SJSA1 (cell line): Measurements from ENCODE around the gene BRME1. TPM values are rescaled to one million over a fixed set of nuclear protein-coding genes. Genes with fewer than 3 reads are reported as not detected.
A peak's percentile ranks its signal among the peaks of the same experiment; 100 is the strongest.

Source experiments
- DNase-seq, 2 experiments: peaks; one replicate each; pipeline ENCODE4 v3.0.0-alpha.2; 2015 to 2020; ENCODE audit warnings: low spot score in 2 of 2, low read depth in 1 of 2
- H3K27ac ChIP-seq: fragments of 250-450 bp; sonication (Bioruptor Pico); 2 replicates; pipeline ENCODE4 v1.5.1; 2020; ENCODE audit warnings: mild to moderate bottlenecking, moderate library complexity
- H3K27me3 ChIP-seq: fragments of 250-450 bp; sonication (Bioruptor Pico); replicated peaks from 2 replicates; pipeline ENCODE4 v1.5.1; 2020; ENCODE audit warnings: mild to moderate bottlenecking, moderate library complexity
- H3K36me3 ChIP-seq: fragments of 250-450 bp; sonication (Bioruptor Pico); 2 replicates; pipeline ENCODE4 v1.5.1; 2020; ENCODE audit warnings: mild to moderate bottlenecking
- H3K4me1 ChIP-seq: fragments of 250-450 bp; sonication (Bioruptor Pico); replicated peaks from 2 replicates; pipeline ENCODE4 v1.6.1; 2021; ENCODE audit warnings: mild to moderate bottlenecking
- H3K4me3 ChIP-seq: fragments of 250-450 bp; sonication (Bioruptor Pico); 2 replicates; pipeline ENCODE4 v1.5.1; 2020; ENCODE audit warnings: mild to moderate bottlenecking
- H3K9me3 ChIP-seq: fragments of 250-450 bp; sonication (Bioruptor Pico); replicated peaks from 2 replicates; pipeline ENCODE4 v1.5.1; 2020; ENCODE audit warnings: mild to moderate bottlenecking
- total RNA-seq: library from RNA; depleted of rRNA; stranded (reverse); fragments of >200 nt; shearing (Covaris generic); gene quantifications from 2 replicates; pipeline ENCODE4 v1.2.3, GENCODE V29; 2014

BRME1 gene
- total RNA-seq, 1 experiment from 2014 or later = 0.21 TPM

DNA sequence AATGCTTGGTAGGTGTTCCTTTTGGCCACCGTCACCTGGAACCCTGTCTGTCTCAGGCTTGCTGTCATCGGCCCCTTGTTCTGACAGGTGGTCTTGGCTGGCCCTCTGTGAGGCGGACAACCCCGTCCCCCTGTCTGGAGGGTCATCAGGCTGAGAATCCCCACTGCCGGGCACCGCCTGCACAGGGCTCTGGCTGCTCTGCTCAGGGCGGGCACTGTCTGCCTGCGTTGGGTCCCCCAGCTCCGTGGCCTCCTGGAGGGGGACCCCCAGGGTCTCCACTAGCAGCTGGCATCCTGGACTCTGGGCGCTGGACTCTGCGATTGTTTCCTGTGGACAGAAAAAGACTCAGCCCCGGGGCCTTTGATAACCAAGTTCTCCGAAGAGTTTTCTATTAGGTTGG, 15.8 kb downstream of the BRME1 start:
- DNase-seq = no peak
- Histone ChIP-seq H3K36me3 (no peaks in the 10 kb centered on the region), H3K27me3 (no peaks in the 10 kb centered on the region), H3K4me1 (no peaks in the 10 kb centered on the region), H3K4me3 (no peak overlapping the region), H3K9me3 (no peaks in the 10 kb centered on the region), H3K27ac (no peak overlapping the region)

DNA sequence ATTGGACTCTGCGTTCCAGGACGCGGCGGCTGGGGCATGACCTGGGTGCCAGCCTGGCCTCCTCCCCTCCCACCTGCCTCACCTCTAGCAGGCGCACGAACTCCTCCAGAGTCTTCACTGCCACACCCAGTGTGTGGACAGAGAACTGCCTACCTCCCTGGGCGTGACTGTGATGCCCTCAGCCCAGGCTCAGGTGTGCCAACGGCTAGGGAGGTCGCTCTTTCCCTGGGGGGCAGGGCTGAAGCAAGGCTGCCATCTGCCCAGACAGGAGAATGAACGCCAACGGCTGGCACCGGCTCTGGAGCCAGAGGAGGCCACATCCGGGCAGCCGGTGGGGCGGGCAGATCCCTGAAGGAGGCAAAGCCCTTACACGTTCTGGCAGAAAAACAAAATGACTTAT, 17.6 kb downstream of the BRME1 start:
- no peaks in the 10 kb centered on the region for H3K9me3 ChIP-seq
- no peaks in the 10 kb centered on the region for H3K27me3 ChIP-seq
- no peaks in the 10 kb centered on the region for H3K36me3 ChIP-seq
- no peak for DNase-seq
- no peaks in the 10 kb centered on the region for H3K4me1 ChIP-seq
- H3K27ac ChIP-seq = no peak overlapping the region
- H3K4me3 ChIP-seq = no peak overlapping the region

DNA sequence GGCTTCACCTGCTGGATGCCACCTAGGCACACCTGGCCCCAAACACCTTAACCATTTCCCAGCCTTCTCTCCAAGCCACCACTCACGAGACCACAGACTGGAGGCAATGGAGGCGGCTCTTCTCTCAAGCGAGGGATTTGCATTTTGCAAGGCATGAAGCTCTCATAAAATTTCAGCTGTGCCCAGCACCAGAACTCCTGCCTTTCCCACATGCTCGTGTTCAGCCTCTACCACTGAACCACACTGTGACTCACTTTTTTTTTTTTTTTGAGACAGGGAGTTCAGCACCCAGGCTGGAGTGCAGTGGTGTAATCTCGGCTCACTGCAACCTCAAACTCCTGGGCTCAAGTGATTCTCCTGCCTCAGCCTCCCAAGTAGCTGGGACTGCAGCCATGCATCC, 18.4 kb downstream of the BRME1 start:
- Histone ChIP-seq H3K27ac (no peak overlapping the region), H3K27me3 (no peaks in the 10 kb centered on the region), H3K4me1 (no peaks in the 10 kb centered on the region), H3K9me3 (no peaks in the 10 kb centered on the region), H3K36me3 (no peaks in the 10 kb centered on the region), H3K4me3 (no peak overlapping the region)
- no peak for DNase-seq

DNA sequence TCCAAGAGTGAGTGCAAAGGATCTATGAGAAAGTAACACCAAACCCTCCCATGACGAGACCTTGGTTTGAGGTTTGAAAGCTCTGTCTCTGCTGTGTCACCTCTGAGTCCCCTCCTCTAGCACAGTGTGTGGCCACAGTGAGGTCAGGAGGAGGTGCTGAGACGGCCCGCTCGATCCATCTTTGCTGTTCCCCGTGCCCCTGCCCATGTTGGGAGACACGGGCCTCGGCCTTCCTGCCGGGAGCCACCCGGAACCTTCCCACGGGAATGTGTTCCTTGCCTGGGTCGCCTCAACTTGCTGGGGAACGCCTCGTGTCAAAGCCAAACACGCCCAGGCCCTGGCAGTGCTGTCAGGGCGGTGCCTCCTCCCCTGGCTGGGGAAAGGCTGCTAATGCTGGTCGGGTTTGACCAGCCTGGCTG, 18.9 kb downstream of the BRME1 start:
- Histone ChIP-seq H3K27me3 (no peaks in the 10 kb centered on the region), H3K9me3 (no peaks in the 10 kb centered on the region), H3K4me1 (no peaks in the 10 kb centered on the region), H3K36me3 (no peaks in the 10 kb centered on the region), H3K27ac (no peak overlapping the region), H3K4me3 (no peak overlapping the region)
- no peak for DNase-seq

DNA sequence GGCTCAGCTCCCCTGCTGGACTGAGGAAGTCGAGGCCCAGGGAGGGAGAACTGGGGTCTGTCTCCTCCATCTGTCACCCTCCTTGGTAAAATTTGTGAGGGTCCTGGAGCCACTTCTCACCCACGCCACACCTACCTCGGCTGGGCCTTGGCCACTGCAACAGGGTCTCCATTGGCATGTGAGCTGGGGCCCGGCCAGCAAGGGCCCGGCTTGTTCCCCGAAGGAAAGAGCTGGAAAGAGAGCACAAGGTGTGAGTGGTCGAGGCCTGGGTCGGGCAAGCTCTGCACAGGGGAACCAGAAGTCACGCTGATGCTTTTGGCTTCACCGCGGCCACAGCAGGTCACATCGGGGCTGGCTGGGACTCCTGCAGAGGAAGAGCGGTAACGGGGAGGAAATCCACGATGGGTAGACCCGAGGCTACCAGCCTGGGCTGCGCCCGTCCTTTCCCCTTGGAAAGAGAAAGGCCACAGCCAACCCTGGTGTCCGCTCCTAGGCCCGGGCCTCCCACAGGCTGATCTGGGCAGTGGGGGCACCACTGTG, 20.0 kb downstream of the BRME1 start:
- Histone ChIP-seq H3K4me3 (no peak overlapping the region), H3K36me3 (no peaks in the 10 kb centered on the region), H3K4me1 (peaks cover 3% of the 10 kb centered on the region), H3K9me3 (no peaks in the 10 kb centered on the region), H3K27ac (no peak overlapping the region), H3K27me3 (no peaks in the 10 kb centered on the region)
- no peak for DNase-seq

DNA sequence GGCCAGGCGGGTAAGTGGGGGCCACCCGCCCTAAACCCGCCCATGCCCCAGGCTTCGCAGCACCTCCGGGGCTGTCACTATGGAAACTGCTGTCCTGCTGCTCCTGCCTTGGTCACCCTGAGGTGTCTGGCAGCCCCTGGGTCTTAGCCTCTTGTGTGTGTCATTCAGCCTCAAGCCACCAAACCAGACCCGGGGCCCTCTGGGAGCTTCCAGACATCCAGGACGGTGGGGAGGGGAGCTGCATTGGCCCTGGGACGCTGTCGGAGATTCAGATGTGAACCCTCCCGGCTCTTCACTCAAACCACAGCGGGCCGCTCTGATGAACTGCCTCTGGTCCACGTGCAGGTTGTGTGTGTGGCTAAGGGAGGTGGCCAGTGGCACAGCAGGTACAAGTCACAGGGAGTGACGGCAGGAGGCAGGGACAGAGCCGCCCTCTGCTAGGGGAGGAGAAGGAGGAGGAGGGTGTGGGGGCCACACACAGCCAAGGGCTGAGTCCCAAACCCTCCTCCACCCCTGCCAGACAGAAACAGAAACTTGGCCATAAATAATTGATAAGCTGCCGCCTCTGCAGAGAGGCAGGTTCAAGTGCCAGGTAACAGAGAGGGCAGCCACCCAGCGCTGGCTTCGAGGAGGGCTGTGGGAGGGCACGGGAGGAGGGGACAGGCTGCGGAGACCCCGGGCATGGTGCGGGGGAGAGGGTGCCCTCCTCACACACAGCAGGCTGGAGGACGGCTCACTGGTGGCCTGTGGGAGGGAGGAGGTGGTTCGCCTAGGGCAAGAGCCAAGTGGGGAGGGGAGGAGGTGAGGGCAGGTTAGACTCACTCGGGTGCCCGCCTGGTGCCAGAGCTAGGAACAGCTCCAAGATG, 21.0 kb downstream of the BRME1 start:
- H3K27ac ChIP-seq = no peak overlapping the region
- H3K4me1 ChIP-seq = peaks cover 11% of the 10 kb centered on the region
- no peaks in the 10 kb centered on the region for H3K36me3 ChIP-seq
- H3K9me3 ChIP-seq = no peaks in the 10 kb centered on the region
- DNase-seq = no peak
- no peak overlapping the region for H3K4me3 ChIP-seq
- H3K27me3 ChIP-seq = no peaks in the 10 kb centered on the region

DNA sequence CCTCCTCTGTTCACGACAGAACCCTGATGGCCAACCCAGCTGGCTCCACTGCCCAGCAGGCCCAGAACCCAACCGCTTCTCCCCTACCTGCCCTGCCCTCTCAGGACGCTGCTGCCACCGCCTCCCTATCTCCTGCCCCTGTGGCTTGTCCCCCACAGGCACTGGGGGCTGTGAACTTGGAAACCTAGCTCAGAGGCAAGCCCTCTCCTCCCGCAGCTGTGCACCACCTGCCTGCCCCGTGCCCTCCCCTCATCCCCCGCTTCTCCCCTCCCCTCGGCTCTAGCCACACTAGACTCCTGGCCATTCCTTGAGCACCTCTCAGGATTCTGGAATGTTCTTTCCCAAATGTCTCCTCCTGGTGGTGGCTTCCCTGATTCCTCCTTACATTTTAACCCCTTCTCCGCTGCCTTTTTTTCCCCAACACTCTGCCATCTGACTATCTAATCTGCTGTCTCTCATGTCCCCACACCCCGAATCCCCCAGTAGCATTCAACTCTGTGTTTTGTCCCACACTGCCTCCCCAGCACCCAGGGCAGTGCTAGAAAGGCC, 22.3 kb downstream of the BRME1 start:
- Histone ChIP-seq H3K36me3 (no peaks in the 10 kb centered on the region), H3K27me3 (no peaks in the 10 kb centered on the region), H3K9me3 (no peaks in the 10 kb centered on the region), H3K27ac (no peak overlapping the region), H3K4me3 (no peak overlapping the region), H3K4me1 (peaks cover 14% of the 10 kb centered on the region)
- DNase-seq = no peak

DNA sequence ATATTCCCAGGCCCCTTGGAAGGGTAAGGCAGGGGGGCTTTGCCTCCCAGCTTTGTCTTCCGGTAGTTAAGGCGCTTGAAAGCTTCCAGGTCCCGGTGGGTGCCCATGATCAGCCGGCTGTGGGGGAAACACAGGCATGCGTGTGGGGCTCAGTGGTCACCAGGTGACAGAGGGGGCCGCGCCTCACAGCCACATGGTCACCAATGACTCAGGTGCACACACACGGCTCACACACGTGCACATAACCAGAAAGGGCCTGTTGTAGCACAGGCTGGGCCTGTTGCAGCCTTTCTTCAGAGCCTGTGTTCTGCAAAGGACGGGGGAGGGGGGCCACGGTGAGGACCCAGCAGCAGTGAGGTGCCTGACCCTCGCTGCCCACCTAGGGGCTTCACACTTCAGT, 23.1 kb downstream of the BRME1 start:
- H3K9me3 ChIP-seq = no peaks in the 10 kb centered on the region
- H3K27ac ChIP-seq = no peak overlapping the region
- H3K27me3 ChIP-seq = no peaks in the 10 kb centered on the region
- H3K4me1 ChIP-seq = peaks cover 14% of the 10 kb centered on the region
- no peak for DNase-seq
- H3K4me3 ChIP-seq = no peak overlapping the region
- no peaks in the 10 kb centered on the region for H3K36me3 ChIP-seq

DNA sequence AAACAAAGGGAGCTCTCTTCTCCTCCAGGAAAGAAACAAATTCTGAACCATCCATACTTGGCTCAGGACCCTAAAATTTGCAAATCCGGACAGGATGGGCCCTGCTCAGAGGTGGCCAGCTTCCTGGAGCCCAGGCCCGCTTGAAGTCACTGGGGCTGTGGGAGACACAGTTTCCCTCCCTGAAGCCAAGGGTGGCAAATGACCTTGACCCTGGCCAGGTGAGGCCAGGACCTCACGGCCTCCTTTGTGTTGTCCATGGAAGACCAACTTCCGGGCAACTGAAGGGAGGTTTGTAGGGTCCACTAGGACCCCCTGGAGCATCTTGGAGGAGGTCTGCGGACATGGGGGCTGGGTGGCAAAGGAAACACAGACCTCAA, 23.5 kb downstream of the BRME1 start:
- H3K36me3 ChIP-seq = no peaks in the 10 kb centered on the region
- H3K4me3 ChIP-seq = no peak overlapping the region
- peaks cover 14% of the 10 kb centered on the region for H3K4me1 ChIP-seq
- no peak for DNase-seq
- H3K27ac ChIP-seq = no peak overlapping the region
- H3K9me3 ChIP-seq = no peaks in the 10 kb centered on the region
- H3K27me3 ChIP-seq = no peaks in the 10 kb centered on the region

DNA sequence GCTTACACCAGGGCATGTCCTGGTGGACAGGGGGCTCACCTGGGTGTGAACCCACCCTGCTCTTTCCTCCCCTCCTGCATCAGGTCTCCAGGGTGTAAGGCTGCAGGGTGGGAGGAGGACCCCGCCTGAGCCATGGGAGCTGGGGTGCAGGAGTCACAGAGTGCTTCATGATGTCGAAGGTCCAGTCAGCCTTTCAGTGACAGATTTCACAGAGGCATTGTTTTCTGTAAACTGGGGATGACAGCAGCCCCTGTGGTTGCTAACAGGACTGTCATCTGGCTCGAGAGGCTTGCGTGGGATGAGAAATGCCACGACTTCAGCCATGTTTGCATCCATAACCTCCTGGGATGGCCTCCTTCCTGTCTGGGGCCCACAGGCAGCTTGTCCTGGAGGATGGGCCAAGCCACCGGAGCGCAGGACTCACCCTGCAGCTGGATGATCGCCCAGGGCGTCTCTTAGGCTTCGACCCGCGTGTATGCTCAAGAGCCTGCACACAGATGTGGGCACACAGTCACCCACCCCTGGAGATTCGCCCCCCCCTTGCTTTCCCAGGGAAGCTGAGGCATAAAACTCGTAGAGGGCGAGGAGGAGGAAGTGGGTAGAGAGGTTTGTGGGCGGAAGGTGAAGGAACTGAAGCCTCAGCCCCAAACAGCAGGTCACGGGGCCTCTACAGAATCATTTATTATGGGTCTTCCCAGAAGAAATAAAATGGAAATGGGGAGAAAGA, 24.1 kb downstream of the BRME1 start:
- no peaks in the 10 kb centered on the region for H3K27me3 ChIP-seq
- DNase-seq = no peak
- H3K4me3 ChIP-seq = no peak overlapping the region
- no peak overlapping the region for H3K27ac ChIP-seq
- H3K4me1 ChIP-seq = peaks cover 14% of the 10 kb centered on the region
- no peaks in the 10 kb centered on the region for H3K9me3 ChIP-seq
- no peaks in the 10 kb centered on the region for H3K36me3 ChIP-seq

DNA sequence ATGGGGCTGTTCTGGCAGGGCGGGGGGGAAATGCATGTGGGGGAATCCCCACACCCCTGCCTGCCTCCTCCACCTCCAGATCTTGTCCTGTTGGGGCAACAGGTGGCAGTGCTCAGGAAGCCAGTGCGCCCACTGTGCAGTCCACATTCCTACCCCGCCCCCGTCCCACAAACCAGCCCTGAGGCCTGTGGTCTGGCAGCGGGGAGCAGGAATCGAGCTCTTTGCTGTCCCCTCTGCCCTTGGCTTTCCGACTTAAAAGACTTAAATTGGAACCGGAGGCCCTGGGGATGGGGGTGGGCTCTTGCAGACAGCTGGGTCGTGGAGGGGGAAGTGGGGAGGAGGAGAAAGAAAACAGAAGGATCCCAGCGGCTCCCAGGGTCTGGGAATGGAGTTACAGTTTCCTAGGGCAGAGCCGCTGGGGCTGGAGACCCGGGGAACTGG, 24.6 kb downstream of the BRME1 start:
- H3K36me3 ChIP-seq = no peaks in the 10 kb centered on the region
- H3K9me3 ChIP-seq = no peaks in the 10 kb centered on the region
- no peak for DNase-seq
- peaks cover 14% of the 10 kb centered on the region for H3K4me1 ChIP-seq
- no peak overlapping the region for H3K27ac ChIP-seq
- no peak overlapping the region for H3K4me3 ChIP-seq
- no peaks in the 10 kb centered on the region for H3K27me3 ChIP-seq

DNA sequence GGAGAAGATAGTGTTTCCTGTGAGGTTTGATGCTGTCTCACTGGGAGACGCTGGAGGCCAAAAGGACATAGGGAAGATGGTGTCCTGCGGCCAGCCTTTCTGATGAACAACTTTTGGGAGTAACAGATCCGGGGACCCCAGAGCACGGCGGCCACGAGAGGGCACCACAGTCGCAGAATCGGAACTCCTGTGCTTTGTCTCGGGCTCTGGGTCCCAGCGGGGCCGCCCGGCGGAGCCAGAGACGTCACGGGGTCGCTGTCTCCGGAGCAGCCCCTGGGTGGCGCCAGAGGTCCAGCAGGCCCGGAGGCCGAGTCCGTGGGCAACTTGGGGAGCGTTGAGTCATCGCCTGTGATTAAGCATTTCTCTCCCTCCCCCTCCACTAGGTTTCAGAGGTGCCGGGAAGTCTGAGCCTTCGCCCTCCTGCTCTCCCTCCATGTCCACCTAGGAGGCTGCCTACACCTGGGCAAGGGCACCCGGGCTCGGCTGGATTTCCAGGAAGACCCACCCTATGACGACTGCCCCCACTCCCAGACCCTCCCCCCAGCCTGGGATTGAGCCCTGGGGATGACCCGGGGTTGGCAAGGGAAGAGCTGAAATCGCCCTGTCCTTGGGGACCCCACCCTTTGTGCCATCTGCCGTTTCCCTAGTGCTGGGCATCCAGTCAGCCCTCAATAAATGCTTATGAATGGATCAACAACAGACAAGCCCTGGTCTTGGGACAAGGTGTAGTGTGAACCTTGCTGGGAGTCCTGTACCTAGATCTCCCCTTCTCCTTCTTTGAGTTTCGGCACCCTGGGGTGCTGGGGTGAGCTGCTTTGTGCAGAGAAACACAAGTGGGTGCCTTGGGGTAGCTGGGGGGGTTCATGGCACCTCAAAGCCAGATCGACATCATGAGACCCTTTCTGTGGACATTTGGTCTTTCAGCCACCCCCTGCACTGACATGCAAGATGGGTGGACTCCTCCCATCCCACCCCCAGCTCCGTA, 25.6 kb downstream of the BRME1 start:
- peaks cover 14% of the 10 kb centered on the region for H3K4me1 ChIP-seq
- H3K27ac ChIP-seq = peak overlapping the region; percentile 91
- H3K9me3 ChIP-seq = no peaks in the 10 kb centered on the region
- DNase-seq = peak; percentile 94 to 97
- no peaks in the 10 kb centered on the region for H3K36me3 ChIP-seq
- no peak overlapping the region for H3K4me3 ChIP-seq
- no peaks in the 10 kb centered on the region for H3K27me3 ChIP-seq

DNA sequence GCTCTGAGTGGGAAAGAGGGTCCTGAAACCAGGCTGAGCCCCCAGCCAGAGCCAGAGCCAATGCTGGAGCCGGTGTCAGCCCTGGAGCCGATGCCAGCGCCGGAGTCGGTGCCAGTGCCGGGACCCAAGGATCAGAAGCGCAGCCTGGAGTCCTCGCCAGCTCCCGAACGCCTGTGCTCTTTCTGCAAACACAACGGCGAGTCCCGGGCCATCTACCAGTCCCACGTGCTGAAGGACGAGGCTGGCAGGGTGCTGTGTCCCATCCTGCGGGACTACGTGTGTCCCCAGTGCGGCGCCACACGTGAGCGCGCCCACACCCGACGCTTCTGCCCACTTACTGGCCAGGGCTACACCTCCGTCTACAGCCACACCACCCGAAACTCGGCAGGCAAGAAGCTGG, 28.6 kb downstream of the BRME1 start:
- Histone ChIP-seq H3K4me3 (no peak overlapping the region), H3K27ac (no peak overlapping the region), H3K27me3 (no peaks in the 10 kb centered on the region), H3K4me1 (peaks cover 14% of the 10 kb centered on the region), H3K36me3 (no peaks in the 10 kb centered on the region), H3K9me3 (no peaks in the 10 kb centered on the region)
- no peak for DNase-seq
